ENCODE measurements around the gene TCF15.

Gene TCF15

GRCh38 chr20:610130-611046 lies at the start of gene TCF15:
Gene TCF15 (minus strand): TSS chr20:610309. CDS start chr20:610237, 72 bp downstream.
- peak; percentile 15 for ATAC-seq
- Mint-ChIP-seq H3K27ac (no peak within 1 kb of the TSS), H3K9me3 (no peaks in the 10 kb centered on the region), H3K4me3 (no peak within 1 kb of the TSS), H3K36me3 (no peaks in the 10 kb centered on the region), H3K4me1 (peaks cover 6% of the 10 kb centered on the region)
- DNase-seq (ENCODE audit: low spot score in 2 of 2) = no peak

GRCh38 chr20:658731-659291 lies 48.7 kb upstream of the TCF15 start:
- DNase-seq (ENCODE audit: low spot score in 2 of 2) = no peak
- H3K4me1 Mint-ChIP-seq = peaks cover 17% of the 10 kb centered on the region
- no peak for ATAC-seq
- no peaks in the 10 kb centered on the region for H3K9me3 Mint-ChIP-seq
- peaks cover 7% of the 10 kb centered on the region for H3K36me3 Mint-ChIP-seq
- H3K27ac Mint-ChIP-seq = no peak overlapping the region
- H3K4me3 Mint-ChIP-seq = no peak overlapping the region

DNA sequence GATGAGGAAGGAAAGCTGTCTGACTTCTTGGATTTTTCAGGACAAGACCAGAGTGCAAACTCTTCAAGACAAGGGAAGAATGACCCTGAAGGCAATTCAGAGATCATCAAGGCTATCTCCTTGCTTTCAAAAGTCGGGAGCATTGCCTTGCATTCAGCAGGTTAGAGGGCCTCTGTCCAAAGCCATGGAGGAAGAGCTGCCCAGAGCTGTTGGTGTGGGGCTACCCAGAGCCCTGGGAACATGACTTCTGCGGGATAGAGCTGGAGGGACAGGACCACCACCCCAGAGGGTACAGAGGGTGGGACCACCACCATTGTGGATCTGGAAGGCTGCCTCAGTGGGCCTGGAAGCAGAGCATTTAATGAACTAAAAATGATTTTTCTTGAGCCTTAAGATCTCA lies 48.1 kb upstream of the TCF15 start:
- Mint-ChIP-seq H3K27ac (no peak overlapping the region), H3K4me3 (no peak overlapping the region), H3K4me1 (peaks cover 20% of the 10 kb centered on the region), H3K36me3 (peaks cover 5% of the 10 kb centered on the region), H3K9me3 (no peaks in the 10 kb centered on the region)
- no peak for DNase-seq (ENCODE audit: low spot score in 2 of 2)
- no peak for ATAC-seq

GRCh38 chr20:655726-656624 lies 45.9 kb upstream of the TCF15 start:
- Mint-ChIP-seq H3K36me3 (no peaks in the 10 kb centered on the region), H3K4me3 (no peak overlapping the region), H3K27ac (peak overlapping the region; percentile 44), H3K4me1 (peaks cover 26% of the 10 kb centered on the region), H3K9me3 (no peaks in the 10 kb centered on the region)
- ATAC-seq (no peak), DNase-seq (ENCODE audit: low spot score in 2 of 2) (no peak)

DNA sequence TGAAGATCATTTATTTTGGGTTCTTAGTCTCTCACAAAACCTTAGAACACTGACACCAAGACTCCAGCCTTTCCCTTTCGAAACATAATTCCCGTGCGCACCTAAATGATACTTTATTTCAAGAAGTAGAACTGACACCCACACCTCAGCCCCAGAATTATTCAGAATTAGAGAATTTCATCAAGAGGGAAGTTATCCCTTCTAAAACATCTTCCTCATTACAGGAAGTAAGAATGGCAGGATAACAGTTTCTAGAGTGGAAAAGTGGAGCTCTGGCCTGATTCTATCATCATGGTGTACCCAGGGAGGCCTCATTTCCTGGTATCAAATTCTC lies 44.3 kb upstream of the TCF15 start:
- no peak for DNase-seq (ENCODE audit: low spot score in 2 of 2)
- no peaks in the 10 kb centered on the region for H3K9me3 Mint-ChIP-seq
- H3K4me3 Mint-ChIP-seq = peak overlapping the region; percentile 87
- H3K36me3 Mint-ChIP-seq = peaks cover 16% of the 10 kb centered on the region
- no peak for ATAC-seq
- no peak overlapping the region for H3K27ac Mint-ChIP-seq
- peaks cover 39% of the 10 kb centered on the region for H3K4me1 Mint-ChIP-seq

GRCh38 chr20:653590-654416 lies 43.7 kb upstream of the TCF15 start:
- no peaks in the 10 kb centered on the region for H3K9me3 Mint-ChIP-seq
- peak overlapping the region; percentile 50 for H3K27ac Mint-ChIP-seq
- H3K4me1 Mint-ChIP-seq = peaks cover 39% of the 10 kb centered on the region
- no peak for ATAC-seq
- peaks cover 22% of the 10 kb centered on the region for H3K36me3 Mint-ChIP-seq
- DNase-seq (ENCODE audit: low spot score in 2 of 2) = no peak
- H3K4me3 Mint-ChIP-seq = peak overlapping the region; percentile 87

DNA sequence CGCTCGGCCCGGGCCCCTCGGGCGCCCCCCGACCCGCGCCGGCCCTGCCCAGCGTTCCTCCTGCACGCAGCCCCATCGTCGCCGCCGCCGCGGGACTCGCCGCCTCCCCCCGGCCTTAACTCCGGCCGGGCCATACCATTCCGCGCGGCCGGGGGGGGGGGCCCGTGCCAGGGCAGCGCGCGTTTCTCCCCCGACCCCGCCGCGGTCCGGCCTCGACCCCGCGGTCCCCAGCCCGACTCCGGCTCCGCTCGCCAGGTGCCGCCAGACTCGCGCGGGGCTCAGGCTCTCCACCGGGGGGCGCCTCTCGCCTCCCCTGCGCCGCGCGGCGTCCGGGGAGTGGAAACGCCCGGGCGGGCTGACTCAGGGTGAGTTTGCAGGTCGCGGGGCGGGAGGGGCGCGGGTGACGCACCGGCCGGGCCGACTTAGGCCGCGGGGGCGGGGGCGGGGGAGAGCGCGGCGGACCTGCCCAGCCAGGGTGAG lies 43.0 kb upstream of the TCF15 start, which contains the start of gene SRXN1:
Gene SRXN1, minus strand, starts transcription at position 91 of the 480 bp plus-strand sequence. Its CDS starts 15 bp downstream, at position 76.
- ATAC-seq (peak; percentile 94), DNase-seq (ENCODE audit: low spot score in 2 of 2) (peak; percentile 83 to 93)
- H3K27ac Mint-ChIP-seq = peak within 1 kb of the TSS; percentile 81
- no peaks in the 10 kb centered on the region for H3K9me3 Mint-ChIP-seq
- H3K4me1 Mint-ChIP-seq = peaks cover 39% of the 10 kb centered on the region
- peak within 1 kb of the TSS; percentile 87 for H3K4me3 Mint-ChIP-seq
- peaks cover 28% of the 10 kb centered on the region for H3K36me3 Mint-ChIP-seq

- peaks cover 39% of the 10 kb centered on the region for H3K4me1 Mint-ChIP-seq
- H3K36me3 Mint-ChIP-seq = peaks cover 33% of the 10 kb centered on the region
- DNase-seq (ENCODE audit: low spot score in 2 of 2) (no peak), ATAC-seq (no peak)
- peak overlapping the region; percentile 87 for H3K4me3 Mint-ChIP-seq
- H3K27ac Mint-ChIP-seq = peak overlapping the region; percentile 81
- no peaks in the 10 kb centered on the region for H3K9me3 Mint-ChIP-seq
Observed at GRCh38 chr20:652615-653109, 42.6 kb upstream of the TCF15 start.

- no peak for DNase-seq (ENCODE audit: low spot score in 2 of 2)
- H3K27ac Mint-ChIP-seq = peak overlapping the region; percentile 81
- H3K36me3 Mint-ChIP-seq = peaks cover 37% of the 10 kb centered on the region
- H3K4me3 Mint-ChIP-seq = peak overlapping the region; percentile 87
- no peaks in the 10 kb centered on the region for H3K9me3 Mint-ChIP-seq
- H3K4me1 Mint-ChIP-seq = peaks cover 39% of the 10 kb centered on the region
- ATAC-seq = peak; percentile 27
Observed at GRCh38 chr20:651713-652614, 41.9 kb upstream of the TCF15 start.

GRCh38 chr20:650954-651353 lies 40.8 kb upstream of the TCF15 start:
- ATAC-seq (no peak), DNase-seq (ENCODE audit: low spot score in 2 of 2) (no peak)
- Mint-ChIP-seq H3K4me1 (peaks cover 39% of the 10 kb centered on the region), H3K27ac (peak overlapping the region; percentile 81), H3K4me3 (peak overlapping the region; percentile 87), H3K36me3 (peaks cover 37% of the 10 kb centered on the region), H3K9me3 (no peaks in the 10 kb centered on the region)

GRCh38 chr20:650281-650680 lies 40.2 kb upstream of the TCF15 start:
- ATAC-seq = no peak
- DNase-seq (ENCODE audit: low spot score in 2 of 2) = no peak
- H3K27ac Mint-ChIP-seq = peak overlapping the region; percentile 81
- no peaks in the 10 kb centered on the region for H3K9me3 Mint-ChIP-seq
- peak overlapping the region; percentile 87 for H3K4me3 Mint-ChIP-seq
- H3K36me3 Mint-ChIP-seq = peaks cover 37% of the 10 kb centered on the region
- peaks cover 46% of the 10 kb centered on the region for H3K4me1 Mint-ChIP-seq

DNA sequence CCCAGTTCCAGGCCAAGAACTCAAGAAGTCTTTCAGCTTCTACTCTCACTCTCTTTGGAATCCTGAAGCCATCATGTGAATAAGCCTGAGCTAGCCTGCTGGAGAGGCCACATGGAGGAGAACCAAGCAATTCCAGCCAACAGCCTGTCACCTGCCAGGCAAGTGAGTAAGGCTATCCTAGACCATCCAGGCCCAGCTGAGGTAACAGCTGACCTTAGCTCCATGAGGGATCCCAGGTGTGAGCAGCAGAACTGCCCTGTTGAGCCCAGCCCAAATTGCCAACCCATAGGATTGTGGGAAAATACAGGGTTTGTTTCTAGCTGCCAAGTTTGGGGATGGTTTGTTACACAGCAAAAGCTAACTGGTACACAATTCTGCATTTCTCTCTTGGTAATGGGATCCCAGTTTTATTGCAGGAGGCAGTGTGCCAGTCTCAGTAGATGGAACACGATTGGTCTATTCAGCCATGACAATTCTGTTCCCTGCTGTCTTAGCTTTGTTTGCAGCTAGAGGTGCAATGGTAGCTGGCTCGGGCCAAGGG lies 37.4 kb upstream of the TCF15 start:
- Mint-ChIP-seq H3K36me3 (peaks cover 37% of the 10 kb centered on the region), H3K4me1 (peaks cover 38% of the 10 kb centered on the region), H3K27ac (no peak overlapping the region), H3K9me3 (no peaks in the 10 kb centered on the region), H3K4me3 (no peak overlapping the region)
- no peak for ATAC-seq
- no peak for DNase-seq (ENCODE audit: low spot score in 2 of 2)

DNA sequence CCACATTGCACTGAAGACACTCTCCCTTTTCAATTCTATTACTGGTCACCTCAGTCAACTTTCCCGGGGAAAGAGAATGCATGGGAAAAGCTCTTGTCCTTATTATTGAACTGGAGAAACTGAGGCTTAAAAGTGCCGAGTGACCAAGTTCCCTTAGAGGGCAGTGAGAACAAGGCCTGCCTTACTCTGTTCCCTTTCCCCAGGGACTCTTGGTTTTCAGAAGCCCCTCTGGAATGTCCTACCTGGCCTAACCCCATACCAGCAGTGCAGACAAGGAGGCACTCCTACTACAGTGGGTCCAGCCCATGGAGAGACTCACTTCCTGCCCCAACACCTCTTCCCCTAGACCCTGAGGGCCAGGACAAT lies 36.7 kb upstream of the TCF15 start:
- H3K9me3 Mint-ChIP-seq = no peaks in the 10 kb centered on the region
- H3K36me3 Mint-ChIP-seq = peaks cover 37% of the 10 kb centered on the region
- H3K4me3 Mint-ChIP-seq = no peak overlapping the region
- ATAC-seq (no peak), DNase-seq (ENCODE audit: low spot score in 2 of 2) (no peak)
- H3K4me1 Mint-ChIP-seq = peaks cover 31% of the 10 kb centered on the region
- no peak overlapping the region for H3K27ac Mint-ChIP-seq
